ENCODE measurements around the gene MAPK11. TPM values are rescaled to one million over a fixed set of nuclear protein-coding genes. Genes with fewer than 3 reads are reported as not detected.

MAPK11 gene
- total and polyA plus RNA-seq, 10 of the 15 experiments (the other 5 are each of a cell fraction or from before 2014, with no cell fraction given) = 0.05 to 12.8 (median 3.7) TPM

DNA sequence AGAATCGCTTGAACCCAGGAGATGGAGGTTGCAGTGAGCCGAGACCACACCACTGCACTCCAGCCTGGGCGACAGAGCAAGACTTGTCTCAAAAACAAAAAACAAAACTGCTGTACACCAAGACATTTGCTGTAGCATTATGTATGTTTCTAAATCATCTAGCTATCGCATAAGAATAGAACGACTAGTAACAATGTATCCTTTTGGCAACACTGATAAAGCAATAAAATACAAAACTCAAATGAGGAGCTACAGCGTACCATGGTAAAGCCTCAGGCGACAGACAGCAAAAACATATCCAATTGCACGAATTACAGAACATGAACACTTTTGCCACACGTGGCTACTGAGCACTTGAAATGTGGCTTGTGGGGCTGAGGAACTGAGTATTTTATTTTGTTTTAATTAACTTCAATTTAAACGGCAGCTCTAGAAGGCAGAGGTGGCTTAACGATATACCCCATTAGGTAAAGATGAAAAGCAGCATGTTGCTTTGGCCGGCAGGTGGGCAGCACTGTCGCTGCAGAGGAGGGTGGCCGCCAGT lies 27.7 kb downstream of the MAPK11 start:
- Histone ChIP-seq H3K4me3 (peak overlapping the region; percentile 83), H3K27me3 (replicated peaks in 1 of 2; ENCODE audit: control insufficient read depth in 2 of 2, insufficient read depth in 2 of 2, low read length in 1 of 2) (no peaks in the 10 kb centered on the region), H3K9ac (ENCODE audit: control insufficient read depth, insufficient read depth, low read length) (peak overlapping the region; percentile 10; the same call in 1 of the 2 replicates), H3K27ac (ENCODE audit: control insufficient read depth, insufficient read depth) (no peak overlapping the region), H4K20me1 (ENCODE audit: control insufficient read depth, insufficient read depth) (no peaks in the 10 kb centered on the region; the same call in none of the 2 replicates), H3K4me2 (ENCODE audit: control insufficient read depth, insufficient read depth) (peak overlapping the region; percentile 98), H3K36me3 (ENCODE audit: control insufficient read depth in 2 of 2, insufficient read depth in 2 of 2, low read length in 1 of 2) (peaks cover 9 to 19% of the 10 kb centered on the region in 2 experiments; a peak in 3 of 4 replicates), H3K4me1 (ENCODE audit: control insufficient read depth, insufficient read depth, low read length) (peaks cover 10% of the 10 kb centered on the region), H3K79me2 (ENCODE audit: control insufficient read depth, insufficient read depth, low read length) (peaks cover 55% of the 10 kb centered on the region), H2AFZ (ENCODE audit: control insufficient read depth, low read depth, low read length) (no peak overlapping the region), H3K9me3 (replicated peaks; ENCODE audit: control insufficient read depth, insufficient read depth, low read length) (no peaks in the 10 kb centered on the region)
- SMC1A ChIA-PET (ENCODE audit: uncharacterized antibody, unreplicated experiment) = interaction anchor here (1.0 to 2.9 kb wide), 5 partner anchors 8 to 379 kb away, joined by 4 to 11 read pairs (median 5); partner anchors contain the start of gene HDAC10
- FAIRE-seq = no peak
- no TSS peak for BruUV-seq (replicated peaks)
- WGBS (ENCODE audit: insufficient coverage, insufficient replicate concordance, low lambda C conversion rate, missing lambda C conversion rate) = 47% methylated on average over 14 of the region's 14 CpGs
- no peak for DNase-seq (ENCODE audit: low read depth, low spot score)
- TF ChIP-seq HDAC2 (IDR thresholded peaks at IDR 0.05) = no peak
- TF ChIP-seq, protein P1, sequence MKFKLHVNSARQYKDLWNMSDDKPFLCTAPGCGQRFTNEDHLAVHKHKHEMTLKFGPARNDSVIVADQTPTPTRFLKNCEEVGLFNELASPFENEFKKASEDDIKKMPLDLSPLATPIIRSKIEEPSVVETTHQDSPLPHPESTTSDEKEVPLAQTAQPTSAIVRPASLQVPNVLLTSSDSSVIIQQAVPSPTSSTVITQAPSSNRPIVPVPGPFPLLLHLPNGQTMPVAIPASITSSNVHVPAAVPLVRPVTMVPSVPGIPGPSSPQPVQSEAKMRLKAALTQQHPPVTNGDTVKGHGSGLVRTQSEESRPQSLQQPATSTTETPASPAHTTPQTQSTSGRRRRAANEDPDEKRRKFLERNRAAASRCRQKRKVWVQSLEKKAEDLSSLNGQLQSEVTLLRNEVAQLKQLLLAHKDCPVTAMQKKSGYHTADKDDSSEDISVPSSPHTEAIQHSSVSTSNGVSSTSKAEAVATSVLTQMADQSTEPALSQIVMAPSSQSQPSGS (IDR thresholded peaks at IDR 0.05; ENCODE audit: low read length) = no peak
- TF ChIP-seq, protein P2, sequence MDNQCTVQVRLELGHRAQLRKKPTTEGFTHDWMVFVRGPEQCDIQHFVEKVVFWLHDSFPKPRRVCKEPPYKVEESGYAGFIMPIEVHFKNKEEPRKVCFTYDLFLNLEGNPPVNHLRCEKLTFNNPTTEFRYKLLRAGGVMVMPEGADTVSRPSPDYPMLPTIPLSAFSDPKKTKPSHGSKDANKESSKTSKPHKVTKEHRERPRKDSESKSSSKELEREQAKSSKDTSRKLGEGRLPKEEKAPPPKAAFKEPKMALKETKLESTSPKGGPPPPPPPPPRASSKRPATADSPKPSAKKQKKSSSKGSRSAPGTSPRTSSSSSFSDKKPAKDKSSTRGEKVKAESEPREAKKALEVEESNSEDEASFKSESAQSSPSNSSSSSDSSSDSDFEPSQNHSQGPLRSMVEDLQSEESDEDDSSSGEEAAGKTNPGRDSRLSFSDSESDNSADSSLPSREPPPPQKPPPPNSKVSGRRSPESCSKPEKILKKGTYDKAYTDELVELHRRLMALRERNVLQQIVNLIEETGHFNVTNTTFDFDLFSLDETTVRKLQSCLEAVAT (IDR thresholded peaks at IDR 0.05) = 0 out of 2 replicates have a peak, but pooled peaks have one; percentile 68
- POLR2A ChIA-PET = interaction anchor here (0.7 to 1.2 kb wide), 4 partner anchors 8 to 398 kb away, joined by 3 to 5 read pairs (median 4); partner anchors contain the start of gene HDAC10
- RAD21 ChIA-PET (ENCODE audit: unreplicated experiment) = interaction anchor here (0.6 to 1.7 kb wide), 5 partner anchors 9 to 460 kb away, joined by 3 to 4 read pairs (median 3); partner anchors contain the start of gene HDAC10
- CTCF ChIA-PET = interaction anchor here (0.5 to 3.8 kb wide), 11 partner anchors 8 to 379 kb away, joined by 3 to 24 read pairs (median 3); partner anchors contain the start of gene HDAC10
- no peak for ATAC-seq
- in situ Hi-C loops (cut with MboI) = no loop called here
- intact Hi-C loops (cut with micrococcal nuclease; ENCODE audit: unreplicated experiment) = loop anchor here (5.0 to 10.0 kb wide), 2 partner anchors 232 to 380 kb away; partner anchors contain the start of gene SBF1

Measured in GM12878 (cell line).